Fibroblast of gingiva (primary cell): Measurements from ENCODE around the gene TRIM22.
"Not testable (repeated sequence)": the region's sequence is repeated elsewhere in the genome, so short reads cannot be mapped to it uniquely, and the experiment has no call there.

ENCODE experiments used
- DNase-seq: peaks from one replicate; pipeline ENCODE4 v3.0.0-alpha.2; 2011; ENCODE audit warnings: low read depth

The TRIM22 gene, protein sequence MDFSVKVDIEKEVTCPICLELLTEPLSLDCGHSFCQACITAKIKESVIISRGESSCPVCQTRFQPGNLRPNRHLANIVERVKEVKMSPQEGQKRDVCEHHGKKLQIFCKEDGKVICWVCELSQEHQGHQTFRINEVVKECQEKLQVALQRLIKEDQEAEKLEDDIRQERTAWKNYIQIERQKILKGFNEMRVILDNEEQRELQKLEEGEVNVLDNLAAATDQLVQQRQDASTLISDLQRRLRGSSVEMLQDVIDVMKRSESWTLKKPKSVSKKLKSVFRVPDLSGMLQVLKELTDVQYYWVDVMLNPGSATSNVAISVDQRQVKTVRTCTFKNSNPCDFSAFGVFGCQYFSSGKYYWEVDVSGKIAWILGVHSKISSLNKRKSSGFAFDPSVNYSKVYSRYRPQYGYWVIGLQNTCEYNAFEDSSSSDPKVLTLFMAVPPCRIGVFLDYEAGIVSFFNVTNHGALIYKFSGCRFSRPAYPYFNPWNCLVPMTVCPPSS

DNA sequence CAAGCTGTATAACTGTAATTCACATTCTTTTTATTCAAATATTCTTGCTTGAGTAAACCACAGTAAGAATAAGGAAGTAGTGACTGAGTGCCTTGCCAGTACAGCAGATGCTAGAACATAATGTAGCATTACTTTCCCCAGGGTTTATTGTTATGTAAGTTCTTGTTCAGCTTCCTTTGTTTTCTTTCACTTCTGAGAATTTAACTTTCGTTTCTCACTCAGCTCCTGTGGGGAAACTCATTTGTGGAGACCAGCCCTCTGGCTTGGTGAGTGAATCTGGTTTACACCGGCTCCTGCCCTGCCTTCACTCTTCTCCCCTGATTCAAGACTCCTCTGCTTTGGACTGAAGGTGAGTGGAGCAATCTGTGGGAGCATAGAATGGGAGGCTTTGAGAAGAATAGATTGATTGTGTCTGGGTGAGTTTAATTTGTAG lies at the start of gene TRIM22:
Gene TRIM22, plus strand, starts transcription at position 240 of the 433 bp plus-strand sequence. CDS start 6,443 bp downstream, outside the sequence.
- peak; percentile 67 for DNase-seq

DNA sequence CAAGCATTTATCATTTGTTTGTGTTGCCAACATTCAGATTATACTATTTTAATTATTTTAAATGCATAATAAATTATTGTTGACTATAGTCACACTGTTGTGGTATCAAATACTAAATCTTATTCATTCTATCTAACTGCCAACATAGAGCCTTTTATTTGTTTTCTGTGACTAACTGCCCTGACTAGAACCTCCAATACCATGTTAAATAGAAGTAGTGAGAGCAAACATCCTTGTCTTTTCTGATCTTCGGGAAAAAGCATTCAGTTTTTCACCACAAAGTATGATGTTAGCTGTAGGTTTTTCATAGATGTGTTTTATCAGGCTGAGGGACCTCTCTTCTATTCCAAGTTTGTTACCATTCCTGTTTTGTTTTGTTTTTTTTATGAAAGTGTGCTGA lies 49.6 kb upstream of the TRIM22 start:
- no peak for DNase-seq

DNA sequence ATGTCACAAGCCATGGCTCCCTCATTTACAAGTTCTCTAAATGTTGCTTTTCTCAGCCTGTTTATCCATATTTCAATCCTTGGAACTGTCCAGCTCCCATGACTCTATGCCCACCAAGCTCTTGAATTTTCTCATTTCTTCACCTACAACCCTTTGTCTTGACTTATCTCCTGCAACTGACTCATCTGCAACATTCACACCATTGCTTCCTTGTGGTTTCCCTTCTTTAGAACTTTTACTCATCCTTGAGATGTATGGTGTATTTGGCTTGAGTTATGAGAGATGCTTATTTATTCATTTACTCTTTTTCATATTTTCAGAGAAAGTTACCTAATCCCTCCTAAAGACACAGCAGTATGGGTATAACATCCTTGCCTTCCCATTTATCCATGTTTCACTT lies 46.0 kb upstream of the TRIM22 start:
- no peak for DNase-seq

DNA sequence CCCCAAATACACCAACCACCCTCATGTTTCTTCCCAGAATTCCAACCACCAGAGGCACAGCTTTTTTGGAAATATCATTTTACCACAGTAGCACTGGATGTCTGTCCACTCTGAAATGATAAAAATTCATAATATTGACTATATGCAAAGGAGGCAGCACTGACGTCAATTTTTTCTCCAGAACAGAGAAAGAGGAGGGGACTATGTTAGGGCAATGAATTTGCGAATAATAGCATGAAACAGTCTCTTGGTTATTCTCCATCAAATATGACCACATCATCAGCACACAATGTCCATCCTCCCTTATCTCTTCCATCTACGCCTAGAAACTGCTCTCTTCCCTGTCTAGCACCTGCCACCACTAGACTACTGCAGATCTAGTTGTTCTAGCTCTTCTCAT lies 43.5 kb upstream of the TRIM22 start:
- no peak for DNase-seq

DNA sequence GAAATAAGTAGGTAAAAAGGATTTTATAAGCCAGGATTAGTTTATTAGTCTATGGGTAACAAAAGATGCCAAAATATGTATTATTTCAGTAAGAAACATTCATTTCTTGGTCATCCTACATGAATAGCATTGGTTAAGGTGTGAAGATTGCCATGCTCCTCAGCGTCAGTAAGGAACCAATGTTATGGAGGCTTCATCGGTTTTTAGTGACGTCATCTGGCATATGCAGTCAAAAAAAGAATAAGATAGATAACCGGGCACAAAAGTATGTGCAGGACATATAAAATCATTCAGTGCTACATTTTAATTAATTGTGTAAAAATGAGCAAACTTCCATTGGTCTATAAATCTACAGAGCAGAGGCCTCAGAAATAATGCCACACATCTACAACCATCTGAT lies 34.1 kb upstream of the TRIM22 start:
- no peak for DNase-seq

DNA sequence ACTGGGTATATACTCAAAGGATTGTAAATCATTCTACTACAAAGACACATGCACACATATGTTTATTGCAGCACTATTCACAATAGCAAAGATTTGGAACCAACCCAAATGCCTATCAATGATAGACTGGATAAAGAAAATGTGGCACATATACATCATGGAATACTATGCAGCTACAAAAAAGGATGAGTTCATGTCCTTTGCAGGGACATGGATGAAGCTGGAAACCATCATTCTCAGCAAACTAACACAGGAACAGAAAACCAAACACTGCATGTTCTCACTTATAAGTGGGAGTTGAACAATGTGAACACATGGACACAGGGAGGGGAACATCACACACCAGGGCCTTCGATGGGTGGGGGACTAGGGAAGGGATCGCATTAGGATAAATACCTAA lies 32.6 kb upstream of the TRIM22 start:
- DNase-seq: not testable (repeated sequence)

DNA sequence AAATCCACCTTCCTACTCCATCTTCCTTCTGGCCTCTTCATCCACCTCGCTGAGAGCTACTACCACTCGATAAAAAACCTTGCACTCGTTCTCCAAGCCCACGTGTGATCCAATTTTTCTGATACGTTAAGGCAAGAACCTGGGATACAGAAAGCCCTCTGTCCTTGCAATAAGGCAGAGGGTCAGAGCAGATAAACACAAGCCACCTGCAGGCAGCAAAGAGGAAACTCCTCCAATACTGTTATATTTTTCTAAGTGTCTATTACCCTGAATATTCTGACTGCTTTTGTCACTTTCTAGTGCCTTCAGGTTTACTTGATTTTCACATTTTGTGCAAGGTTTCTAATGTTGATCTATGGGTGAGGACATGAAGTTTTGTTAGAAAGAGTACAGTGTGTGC lies 31.3 kb upstream of the TRIM22 start:
- no peak for DNase-seq

DNA sequence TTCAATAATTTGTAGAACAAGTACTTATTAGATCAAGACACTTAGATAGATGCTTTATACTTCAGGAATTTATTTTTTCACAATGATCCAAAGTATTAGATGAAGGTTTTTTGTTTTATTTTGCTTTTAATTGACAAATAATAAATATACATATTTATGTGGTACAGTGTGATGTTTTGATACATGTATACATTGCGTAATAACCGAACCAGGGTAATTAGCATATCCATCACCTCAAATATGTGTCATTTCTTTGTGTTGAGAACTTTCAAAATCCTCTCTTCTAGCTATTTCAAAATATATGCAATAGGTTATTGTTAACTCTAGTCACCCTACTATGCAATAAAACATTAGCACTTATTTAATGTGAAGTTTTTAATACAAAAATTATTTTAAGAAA lies 26.1 kb upstream of the TRIM22 start:
- no peak for DNase-seq

DNA sequence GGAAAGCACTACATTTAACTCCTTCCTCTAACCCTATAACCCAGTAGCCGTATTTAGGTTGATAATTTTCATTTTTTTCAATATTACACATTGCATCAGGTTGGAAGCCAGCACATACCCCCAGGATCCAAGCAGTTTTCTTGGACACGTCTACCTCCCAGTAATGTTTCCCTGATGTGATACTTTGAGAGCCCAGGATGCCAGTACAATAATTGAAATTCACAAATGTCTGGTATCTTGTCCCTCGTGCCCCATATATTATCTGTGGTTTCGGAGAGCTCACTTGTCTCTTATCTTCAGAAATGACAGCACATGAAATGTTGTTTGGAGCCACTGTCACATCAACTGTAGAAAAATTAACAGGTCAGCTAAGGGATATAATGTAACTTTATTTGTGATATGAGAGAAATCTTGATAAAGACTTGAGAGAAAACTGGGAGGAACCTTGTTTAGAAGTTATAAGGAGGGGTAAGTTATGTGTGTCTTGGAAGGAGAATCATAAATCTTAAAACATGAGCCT lies 24.5 kb upstream of the TRIM22 start:
- no peak for DNase-seq

DNA sequence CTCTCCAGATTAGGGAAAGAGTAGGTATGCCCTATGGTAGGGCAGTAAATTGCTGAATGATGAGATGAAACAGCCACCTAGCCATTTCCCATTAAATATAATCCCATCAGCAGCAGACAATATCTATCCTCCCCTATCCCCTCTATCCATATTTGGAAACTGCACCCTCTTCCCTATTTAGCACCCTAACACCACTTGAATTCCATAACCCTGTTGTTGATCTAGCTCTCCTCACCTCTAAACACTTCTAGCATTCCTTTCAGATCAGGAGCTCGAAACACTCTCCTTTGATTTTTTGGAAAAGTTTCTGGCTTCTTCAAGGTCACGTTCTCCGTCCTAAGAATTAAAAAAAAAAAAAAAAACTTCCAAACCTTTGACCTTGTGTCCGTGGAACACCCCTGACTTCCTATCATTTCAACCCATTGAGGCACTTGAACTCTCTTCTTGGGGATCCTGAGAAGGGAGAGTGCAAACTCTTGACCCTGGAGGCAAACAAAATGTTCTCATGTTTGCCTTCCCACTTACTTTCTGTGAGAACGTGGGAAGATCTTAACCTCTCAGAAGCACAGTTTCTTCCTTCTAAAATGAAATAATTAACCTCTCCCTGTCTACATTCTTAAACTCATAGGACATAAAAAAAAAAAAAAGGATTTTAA lies 23.7 kb upstream of the TRIM22 start:
- no peak for DNase-seq

DNA sequence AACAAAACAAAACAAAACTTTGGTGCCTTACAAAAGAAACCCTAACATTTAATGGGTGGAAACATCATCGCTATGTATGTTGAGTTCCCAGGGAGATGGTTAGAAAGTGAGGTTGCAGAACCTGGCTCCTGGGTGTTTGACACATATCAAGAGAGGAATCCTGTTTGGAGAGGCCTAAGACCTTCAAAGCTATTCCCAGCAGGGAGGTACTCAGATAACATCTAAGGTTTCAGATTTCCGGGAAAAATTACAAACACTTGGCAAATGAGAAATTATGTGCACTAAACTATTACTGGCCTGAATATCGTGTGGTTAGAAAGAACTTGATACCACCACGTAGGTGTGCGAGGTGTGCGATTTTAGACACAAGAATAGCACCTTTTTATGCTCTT lies 23.2 kb upstream of the TRIM22 start:
- peak; percentile 6 for DNase-seq

DNA sequence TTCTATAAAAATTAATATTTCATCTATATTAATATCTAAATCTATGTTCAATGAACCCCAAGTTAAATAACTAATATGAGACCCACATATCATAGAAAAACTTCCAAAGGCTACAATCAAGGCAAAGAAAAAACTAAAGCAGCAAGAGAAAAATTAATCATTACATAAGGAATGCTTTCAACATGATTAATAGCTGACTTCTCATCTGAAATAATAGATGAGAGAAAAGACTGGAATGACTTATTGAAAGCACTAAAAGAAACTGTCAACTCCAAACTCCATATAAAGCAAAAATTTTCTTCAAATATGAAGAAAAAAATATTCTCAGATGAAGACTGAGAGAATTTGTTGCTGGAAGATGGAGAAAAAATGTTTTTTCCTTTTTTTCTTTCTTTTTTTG lies 17.8 kb upstream of the TRIM22 start:
- DNase-seq: no peak

DNA sequence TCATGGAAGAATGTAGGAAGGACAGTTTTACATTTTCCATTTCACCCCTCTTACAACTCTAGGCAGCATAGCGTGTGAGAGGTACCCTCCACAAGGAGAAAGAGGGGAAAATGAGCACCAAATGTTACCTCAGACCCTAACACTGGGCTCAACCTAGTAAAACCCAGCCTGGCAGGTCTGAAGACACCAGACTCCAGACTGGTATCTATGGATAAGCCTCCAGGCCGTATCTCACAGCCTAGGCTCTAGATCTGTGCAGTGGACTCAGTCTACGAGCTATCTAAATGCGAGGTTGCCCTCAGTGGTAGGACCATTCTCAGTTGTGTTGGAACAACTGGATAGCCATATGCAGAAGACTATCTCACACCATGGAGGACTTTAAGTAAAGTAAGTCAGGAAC lies 15.2 kb upstream of the TRIM22 start:
- no peak for DNase-seq

DNA sequence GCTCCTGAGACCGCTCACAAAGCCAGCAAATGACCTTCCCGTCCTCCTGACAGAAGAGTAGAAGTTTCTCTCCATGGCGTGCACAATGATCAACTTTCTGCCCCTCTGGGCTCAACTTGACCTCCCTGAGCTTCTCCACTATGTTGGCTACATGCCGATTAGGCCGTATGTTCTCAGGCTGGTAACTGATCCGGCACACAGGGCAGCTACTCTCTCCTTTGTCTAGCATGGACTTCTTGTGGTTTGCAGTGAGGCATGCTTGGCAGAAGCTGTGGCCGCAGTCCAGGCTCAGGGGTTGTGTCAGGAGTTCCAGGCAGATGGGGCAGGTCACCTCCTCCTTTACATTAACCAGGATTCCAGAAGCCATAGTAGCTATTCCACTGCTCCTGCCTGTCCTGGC lies 9.8 kb upstream of the TRIM22 start:
- DNase-seq: peak; percentile 40

DNA sequence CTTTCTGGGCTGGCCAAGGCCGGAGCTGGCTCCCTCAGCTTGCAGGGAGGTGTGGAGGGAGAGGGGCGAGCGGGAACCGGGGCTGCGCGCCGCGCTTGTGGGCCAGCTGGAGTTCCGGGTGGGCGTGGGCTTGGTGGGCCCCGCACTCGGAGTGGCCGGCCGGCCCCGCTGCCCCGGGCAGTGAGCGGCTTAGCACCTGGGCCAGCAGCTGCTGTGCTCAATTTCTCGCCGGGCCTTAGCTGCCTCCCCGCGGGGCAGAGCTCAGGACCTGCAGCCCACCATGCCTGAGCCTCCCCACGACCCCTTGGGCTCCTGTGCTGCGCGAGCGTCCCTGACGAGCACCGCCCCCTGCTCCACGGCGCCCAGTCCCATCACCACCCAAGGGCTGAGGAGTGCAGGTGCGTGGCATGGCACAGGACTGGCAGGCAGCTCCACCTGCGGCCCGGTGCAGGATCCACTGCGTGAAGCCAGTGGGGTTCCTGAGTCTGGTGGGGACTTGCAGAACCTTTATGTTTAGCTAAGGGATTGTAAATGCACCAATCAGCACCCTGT lies 6.6 kb upstream of the TRIM22 start:
- DNase-seq: not testable (repeated sequence)

DNA sequence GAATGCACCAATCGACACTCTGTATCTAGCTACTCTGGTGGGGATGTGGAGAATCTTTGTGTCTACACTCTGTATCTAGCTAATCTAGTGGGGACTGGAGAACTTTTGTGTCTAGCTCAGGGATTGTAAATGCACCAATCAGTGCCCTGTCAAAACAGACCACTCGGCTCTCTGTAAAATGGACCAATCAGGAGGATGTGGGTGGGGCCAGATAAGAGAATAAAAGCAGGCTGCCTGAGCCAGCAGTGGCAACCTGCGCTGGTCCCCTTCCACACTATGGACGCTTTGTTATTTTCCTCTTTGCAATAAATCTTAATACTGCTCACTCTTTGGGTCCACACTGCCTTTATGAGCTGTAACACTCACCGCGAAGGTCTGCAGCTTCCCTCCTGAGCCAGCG lies 6.0 kb upstream of the TRIM22 start:
- not testable (repeated sequence) for DNase-seq

DNA sequence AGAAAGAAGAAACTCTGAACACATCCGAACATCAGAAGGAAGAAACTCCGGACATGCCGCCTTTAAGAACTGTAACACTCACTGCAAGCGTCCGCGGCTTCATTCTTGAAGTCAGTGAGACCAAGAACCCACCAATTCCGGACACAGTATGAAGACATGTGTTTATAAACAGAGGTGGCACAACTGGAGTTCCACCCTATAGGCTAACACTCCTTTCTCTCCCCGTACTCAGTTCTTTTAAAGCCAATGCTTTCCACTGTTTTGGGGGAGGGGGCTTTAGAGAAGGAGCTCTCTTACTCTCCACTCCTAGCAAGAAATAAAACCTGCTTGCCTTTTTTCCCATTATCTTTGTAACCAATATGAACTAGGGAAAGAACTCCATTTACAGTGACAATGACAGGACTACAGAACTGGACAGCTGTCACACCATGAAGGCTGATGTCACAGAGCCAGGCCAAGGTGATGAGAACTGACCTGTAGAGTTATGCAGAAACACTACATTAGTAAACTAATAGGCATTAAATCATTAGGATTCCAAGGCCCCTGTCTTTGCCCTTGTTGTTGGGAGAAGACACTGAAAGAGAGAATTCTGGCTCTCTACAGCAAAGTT lies 5.4 kb upstream of the TRIM22 start:
- no peak for DNase-seq

DNA sequence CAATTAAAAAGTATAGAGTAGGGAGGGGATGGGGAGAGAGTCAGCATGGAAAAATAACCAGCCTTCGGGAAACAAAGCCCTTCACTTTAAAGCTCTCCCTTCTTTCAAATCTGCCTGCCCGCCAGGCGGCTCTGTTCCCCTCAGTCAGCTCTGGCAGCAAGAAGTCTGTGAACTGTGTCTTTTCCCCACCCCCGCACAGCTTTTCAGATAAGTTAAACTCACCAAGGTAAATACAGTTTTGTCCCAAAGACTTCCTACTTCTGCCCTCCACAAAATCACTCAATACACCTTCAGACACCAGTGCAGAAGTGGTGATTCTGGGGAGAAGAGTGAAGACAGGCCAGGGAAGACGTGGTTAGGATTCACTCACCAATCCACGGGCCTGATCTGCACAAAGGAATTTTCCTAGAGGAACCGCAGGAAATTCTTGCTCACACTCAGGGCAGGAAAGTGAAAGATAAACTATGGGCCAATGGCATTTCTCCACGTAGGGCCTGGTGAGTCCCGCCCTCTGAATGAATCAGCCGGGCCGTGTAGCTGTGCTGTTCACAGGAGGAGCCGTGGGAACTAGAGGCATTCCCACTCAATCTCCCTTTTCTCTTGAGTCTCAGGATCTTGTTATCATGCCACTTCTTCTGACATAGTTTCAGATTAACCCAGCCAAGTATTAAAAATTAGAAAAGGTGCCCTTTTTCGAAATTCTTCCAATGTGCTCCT lies 4.8 kb upstream of the TRIM22 start, which contains the start of gene TRIM5:
Gene TRIM5, minus strand, starts transcription at position 429 of the 717 bp plus-strand sequence. CDS start 4,897 bp downstream, outside the sequence.
- DNase-seq: peak; percentile 92

DNA sequence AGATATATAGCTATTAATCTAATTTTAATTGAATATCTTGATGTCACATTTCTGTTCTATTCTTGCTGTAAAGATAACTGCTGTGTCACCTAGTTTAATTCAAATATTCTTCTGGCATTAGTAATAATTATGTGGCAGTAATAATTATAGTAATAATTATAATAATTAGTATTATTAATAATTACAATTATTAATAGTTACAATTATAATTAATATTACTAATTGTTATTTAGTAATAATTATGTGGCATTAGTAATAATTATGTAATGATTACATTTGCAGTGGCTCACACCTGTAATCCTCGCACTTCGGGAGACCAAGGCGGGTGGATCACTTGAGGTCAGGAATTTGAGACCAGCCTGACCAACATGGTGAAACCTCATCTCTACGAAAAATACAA lies 3.2 kb upstream of the TRIM22 start:
- no peak for DNase-seq

DNA sequence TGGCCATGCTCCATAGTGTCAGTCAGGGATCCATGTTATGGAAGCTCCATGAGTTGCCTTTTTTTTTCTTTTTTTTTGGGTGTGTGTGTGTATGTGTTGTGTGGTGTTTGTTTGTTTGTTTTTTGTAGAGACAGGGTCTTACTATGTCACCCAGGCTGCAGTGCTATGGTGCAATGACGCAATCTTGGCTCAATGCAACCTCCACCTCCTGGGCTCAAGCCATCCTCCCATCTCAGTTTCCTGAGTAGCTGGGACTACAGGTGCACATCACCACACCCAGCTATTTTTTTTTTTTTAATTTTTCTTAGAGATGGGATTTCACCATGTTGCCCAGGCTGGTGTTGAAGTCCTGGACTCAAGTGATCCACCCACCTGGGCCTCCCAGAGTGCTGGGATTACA lies 1.1 kb upstream of the TRIM22 start:
- DNase-seq: no peak

DNA sequence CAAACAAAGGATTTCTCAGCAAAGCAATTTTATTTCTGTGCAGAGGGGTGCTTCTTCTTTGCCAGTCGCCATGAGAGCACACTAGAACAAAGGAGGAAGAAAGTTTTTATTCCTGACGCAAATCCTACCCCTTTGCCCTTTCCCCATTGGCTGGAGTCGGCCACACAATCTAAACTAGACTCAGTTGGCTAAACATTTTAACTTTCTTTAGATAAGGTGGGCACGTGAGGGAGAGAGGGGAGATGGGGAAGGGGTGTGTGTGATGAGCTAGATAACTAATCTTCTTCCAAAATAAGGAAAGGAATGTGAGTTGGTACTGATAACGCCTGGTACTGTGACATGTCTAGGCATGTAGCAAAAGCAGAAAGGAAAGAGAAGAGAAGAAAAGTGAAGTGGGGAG lies 626 bp downstream of the TRIM22 start:
- peak; percentile 27 for DNase-seq

DNA sequence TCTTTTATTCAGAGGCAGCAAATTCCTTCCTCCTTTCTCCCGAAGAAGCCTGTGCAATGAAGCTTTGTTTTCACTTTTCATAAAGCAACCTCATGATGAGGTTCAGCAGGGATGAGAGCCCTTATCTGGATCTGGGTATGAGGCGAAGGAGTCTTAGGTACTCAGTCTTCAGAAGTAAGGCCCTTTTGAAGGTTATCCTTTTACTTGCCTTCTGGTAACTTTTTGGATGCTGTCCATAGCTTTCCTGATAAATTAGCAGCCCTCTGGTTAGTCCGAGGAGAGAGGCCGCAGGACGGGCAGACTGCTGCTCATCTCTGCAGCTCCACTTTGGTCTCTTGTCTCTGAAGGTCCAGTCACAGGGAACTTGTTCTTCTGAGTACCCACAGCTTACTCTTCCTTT lies 1.1 kb downstream of the TRIM22 start:
- DNase-seq: peak; percentile 35
